Measurements from ENCODE around the gene GDPD4. TPM values are rescaled to one million over a fixed set of nuclear protein-coding genes. Genes with fewer than 3 reads are reported as not detected.
A peak's percentile ranks its signal among the peaks of the same experiment; 100 is the strongest.

The GDPD4 gene
- total and polyA plus RNA-seq, 8 donors, result 0.12 TPM; not detected in 7

DNA sequence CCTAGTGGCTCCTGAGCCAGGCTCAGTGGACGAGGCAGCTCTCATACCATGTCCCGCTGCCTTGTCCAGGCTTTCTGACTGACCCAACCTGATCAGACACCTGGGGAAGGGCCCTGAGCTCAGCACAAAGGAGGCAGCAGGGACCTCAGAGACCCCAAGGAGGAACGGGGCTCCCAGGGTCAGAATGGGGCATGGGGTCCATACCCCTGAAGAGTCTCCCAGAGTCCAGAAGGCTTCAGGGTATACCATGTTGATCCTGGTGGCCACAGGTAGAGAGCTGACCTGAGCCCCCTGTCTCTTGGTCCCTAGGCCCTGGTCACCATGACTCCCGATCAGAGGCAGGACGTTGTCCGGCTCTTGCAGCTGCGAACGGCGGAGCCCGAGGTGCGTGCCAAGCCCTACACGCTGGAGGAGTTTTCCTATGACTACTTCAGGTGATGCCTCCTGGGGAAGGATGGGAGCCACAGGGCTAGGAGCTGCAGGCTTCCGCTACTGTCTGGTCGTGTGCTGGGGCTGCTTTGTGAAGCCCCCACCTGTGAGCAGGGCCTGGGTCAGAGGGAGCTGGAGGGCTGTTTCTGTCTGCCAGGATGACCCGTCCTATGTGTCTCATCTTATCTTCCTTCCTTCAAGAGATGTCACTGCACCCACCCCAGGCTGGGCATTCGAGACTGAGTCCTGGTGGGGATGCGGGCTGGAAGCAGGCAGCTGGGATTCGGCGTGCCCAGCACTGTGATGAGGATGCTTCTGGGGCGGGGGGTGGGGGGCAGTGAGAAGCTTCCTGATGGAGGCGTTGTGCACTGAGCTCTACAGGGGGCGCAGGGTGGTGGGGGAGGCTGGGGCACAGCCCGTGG lies 99.3 kb downstream of the GDPD4 start:
- no peak overlapping the region for H3K27ac ChIP-seq
- H3K4me1 ChIP-seq, result no peaks in the 10 kb centered on the region
- no peaks in the 10 kb centered on the region for H3K9me3 ChIP-seq
- no peak for TF ChIP-seq POLR2AphosphoS5 (IDR thresholded peaks at IDR 0.05)
- TF ChIP-seq, protein P1, sequence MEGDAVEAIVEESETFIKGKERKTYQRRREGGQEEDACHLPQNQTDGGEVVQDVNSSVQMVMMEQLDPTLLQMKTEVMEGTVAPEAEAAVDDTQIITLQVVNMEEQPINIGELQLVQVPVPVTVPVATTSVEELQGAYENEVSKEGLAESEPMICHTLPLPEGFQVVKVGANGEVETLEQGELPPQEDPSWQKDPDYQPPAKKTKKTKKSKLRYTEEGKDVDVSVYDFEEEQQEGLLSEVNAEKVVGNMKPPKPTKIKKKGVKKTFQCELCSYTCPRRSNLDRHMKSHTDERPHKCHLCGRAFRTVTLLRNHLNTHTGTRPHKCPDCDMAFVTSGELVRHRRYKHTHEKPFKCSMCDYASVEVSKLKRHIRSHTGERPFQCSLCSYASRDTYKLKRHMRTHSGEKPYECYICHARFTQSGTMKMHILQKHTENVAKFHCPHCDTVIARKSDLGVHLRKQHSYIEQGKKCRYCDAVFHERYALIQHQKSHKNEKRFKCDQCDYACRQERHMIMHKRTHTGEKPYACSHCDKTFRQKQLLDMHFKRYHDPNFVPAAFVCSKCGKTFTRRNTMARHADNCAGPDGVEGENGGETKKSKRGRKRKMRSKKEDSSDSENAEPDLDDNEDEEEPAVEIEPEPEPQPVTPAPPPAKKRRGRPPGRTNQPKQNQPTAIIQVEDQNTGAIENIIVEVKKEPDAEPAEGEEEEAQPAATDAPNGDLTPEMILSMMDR (IDR thresholded peaks at IDR 0.05), result no peak
- no peak for TF ChIP-seq POLR2A (IDR thresholded peaks at IDR 0.05)
- no peak for TF ChIP-seq EP300 (IDR thresholded peaks at IDR 0.05)
- H3K4me3 ChIP-seq, result no peak overlapping the region
- WGBS, 5 donors, result 93 to 98% (median 97%) methylated on average over 7 to 23 of the region's 23 CpGs
- no peaks in the 10 kb centered on the region for H3K36me3 ChIP-seq
- intact Hi-C loops (cut with DNase I; ENCODE audit: low total_unique reads), result no loop called here
- DNase-seq, result peak in 1 of 2 donors; percentile 24
- H3K27me3 ChIP-seq, result no peaks in the 10 kb centered on the region

- Histone ChIP-seq H3K4me3 (no peak overlapping the region), H3K36me3 (no peaks in the 10 kb centered on the region), H3K9me3 (no peaks in the 10 kb centered on the region), H3K27ac (no peak overlapping the region), H3K4me1 (no peaks in the 10 kb centered on the region), H3K27me3 (no peaks in the 10 kb centered on the region)
- intact Hi-C loops (cut with DNase I; ENCODE audit: low total_unique reads), result no loop called here
- TF ChIP-seq EP300 (IDR thresholded peaks at IDR 0.05) (no peak), POLR2A (IDR thresholded peaks at IDR 0.05) (no peak), POLR2AphosphoS5 (IDR thresholded peaks at IDR 0.05) (no peak)
- TF ChIP-seq, protein P1 (IDR thresholded peaks at IDR 0.05), result no peak
- no peak for DNase-seq
- WGBS, 5 donors, result 87 to 95% (median 92%) methylated on average over 11 of the region's 11 CpGs
Measured at GRCh38 chr11:77201370-77201769, 100.1 kb downstream of the GDPD4 start.

- TF ChIP-seq POLR2A (IDR thresholded peaks at IDR 0.05), result no peak
- TF ChIP-seq EP300 (IDR thresholded peaks at IDR 0.05), result no peak
- no peak for TF ChIP-seq POLR2AphosphoS5 (IDR thresholded peaks at IDR 0.05)
- TF ChIP-seq, protein P1 (IDR thresholded peaks at IDR 0.05), result no peak
- Histone ChIP-seq H3K9me3 (no peaks in the 10 kb centered on the region), H3K27me3 (no peaks in the 10 kb centered on the region), H3K36me3 (no peaks in the 10 kb centered on the region), H3K27ac (no peak overlapping the region), H3K4me1 (no peaks in the 10 kb centered on the region), H3K4me3 (no peak overlapping the region)
- intact Hi-C loops (cut with DNase I; ENCODE audit: low total_unique reads), result no loop called here
- DNase-seq, result peak in 1 of 2 donors; percentile 16
- 84 to 89% (median 89%) methylated on average over 11 to 12 of the region's 12 CpGs for WGBS, 5 donors
Measured at GRCh38 chr11:77200351-77201268, 100.9 kb downstream of the GDPD4 start.

DNA sequence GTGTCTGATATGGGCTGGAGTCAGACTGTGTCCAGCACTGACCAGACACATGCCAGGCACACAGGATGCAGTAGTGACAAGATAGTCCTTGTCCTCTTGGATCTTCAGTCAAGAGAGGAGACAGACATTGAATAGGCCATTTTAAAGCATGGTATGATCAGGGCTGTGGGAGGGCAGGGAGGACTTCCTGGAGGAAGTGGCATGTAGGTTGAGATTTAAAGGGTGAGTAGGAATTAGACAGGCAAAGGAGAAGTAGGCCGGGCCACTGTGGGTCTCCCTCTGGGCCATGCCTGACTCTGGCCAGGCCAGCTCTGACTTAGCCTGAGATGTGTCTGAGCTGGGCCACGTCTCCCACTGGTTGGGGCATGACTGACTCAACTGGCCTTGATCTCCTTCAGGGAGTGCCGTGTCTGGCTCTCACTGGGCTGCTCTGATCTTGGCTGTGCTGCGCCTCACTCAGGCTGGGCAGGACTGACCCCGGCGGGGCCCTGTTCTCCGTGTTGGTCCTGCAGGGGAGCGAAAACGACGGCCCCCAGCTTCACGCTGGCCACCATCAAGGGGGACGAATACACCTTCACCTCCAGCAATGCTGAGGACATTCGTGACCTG lies 102.2 kb downstream of the GDPD4 start:
- 80 to 97% (median 96%) methylated on average over 1 to 13 of the region's 13 CpGs for WGBS, 5 donors
- TF ChIP-seq POLR2A (IDR thresholded peaks at IDR 0.05), result no peak
- TF ChIP-seq EP300 (IDR thresholded peaks at IDR 0.05), result no peak
- TF ChIP-seq, protein P1 (IDR thresholded peaks at IDR 0.05), result no peak
- TF ChIP-seq POLR2AphosphoS5 (IDR thresholded peaks at IDR 0.05), result no peak
- Histone ChIP-seq H3K9me3 (no peaks in the 10 kb centered on the region), H3K36me3 (no peaks in the 10 kb centered on the region), H3K4me1 (no peaks in the 10 kb centered on the region), H3K27ac (no peak overlapping the region), H3K27me3 (no peaks in the 10 kb centered on the region), H3K4me3 (no peak overlapping the region)
- DNase-seq, result peak in 1 of 2 donors; percentile 17
- intact Hi-C loops (cut with DNase I; ENCODE audit: low total_unique reads), result no loop called here

All from stomach (tissue), 9 donors.